Osteoblast (primary cell): ENCODE measurements around the gene DLGAP1. TPM values are rescaled to one million over a fixed set of nuclear protein-coding genes. Genes with fewer than 3 reads are reported as not detected.
A peak's percentile ranks its signal among the peaks of the same experiment; 100 is the strongest.

Source experiments
- DNase-seq: peaks from one replicate; pipeline ENCODE4 v3.0.0; 2011; ENCODE audit warnings: low spot score, mixed read lengths; ENCODE audit not compliant: insufficient read length; ENCODE audit errors: missing footprints
- H2AFZ ChIP-seq: 2 replicates; pipeline ENCODE4 v1.6.0; 2011; ENCODE audit warnings: mild to moderate bottlenecking, low read length
- H3K27ac ChIP-seq: 2 replicates; pipeline ENCODE4 v1.5.1; 2011; ENCODE audit warnings: mild to moderate bottlenecking, low read depth, low read length, moderate library complexity
- H3K27me3 ChIP-seq: 2 replicates; pipeline ENCODE4 v1.6.0; 2012; ENCODE audit warnings: mild to moderate bottlenecking, control low read depth, inconsistent platforms, low read length, moderate library complexity; ENCODE audit not compliant: insufficient read depth
- H3K36me3 ChIP-seq: 2 replicates; pipeline ENCODE4 v1.5.1; 2011; ENCODE audit warnings: mild to moderate bottlenecking, low read length, control low read depth, moderate library complexity; ENCODE audit not compliant: insufficient read depth
- H3K4me1 ChIP-seq: 2 replicates; pipeline ENCODE4 v1.5.1; 2011; ENCODE audit warnings: mild to moderate bottlenecking, low read length, control low read depth, moderate library complexity; ENCODE audit not compliant: insufficient read depth
- H3K4me2 ChIP-seq: 2 replicates; pipeline ENCODE4 v1.6.0; 2011; ENCODE audit warnings: mild to moderate bottlenecking, low read length; ENCODE audit not compliant: insufficient read depth
- H3K4me3 ChIP-seq: fragments of 200-600 bp; sonication (generic); 3 replicates; pipeline ENCODE4 v1.5.1; 2012; ENCODE audit warnings: mild to moderate bottlenecking, low read length, inconsistent platforms; ENCODE audit not compliant: insufficient read depth
- H3K79me2 ChIP-seq: 2 replicates; pipeline ENCODE4 v1.6.0; 2012; ENCODE audit warnings: mild to moderate bottlenecking, low read length, control low read depth, inconsistent platforms; ENCODE audit not compliant: insufficient read depth
- H3K9me3 ChIP-seq: 2 replicates; pipeline ENCODE4 v1.5.1; 2011; ENCODE audit warnings: low read depth, low read length, control low read depth
- H4K20me1 ChIP-seq: 2 replicates; pipeline ENCODE4 v1.6.0; 2012; ENCODE audit warnings: mild to moderate bottlenecking, low read length, control low read depth; ENCODE audit not compliant: insufficient read depth
- total RNA-seq: library from RNA; depleted of rRNA; stranded (reverse); fragments of >200 nt; gene quantifications from 2 replicates; pipeline ENCODE4 v1.2.3, GENCODE V29; 2012
- TF ChIP-seq, protein P1 (sequence below): IDR thresholded peaks from 2 replicates; pipeline ENCODE4 v1.5.1; 2011; ENCODE audit warnings: mild to moderate bottlenecking, low read depth, low read length, moderate library complexity; ENCODE audit errors: extremely low read depth

Gene DLGAP1
- total RNA-seq, 1 donor, result not detected

DNA sequence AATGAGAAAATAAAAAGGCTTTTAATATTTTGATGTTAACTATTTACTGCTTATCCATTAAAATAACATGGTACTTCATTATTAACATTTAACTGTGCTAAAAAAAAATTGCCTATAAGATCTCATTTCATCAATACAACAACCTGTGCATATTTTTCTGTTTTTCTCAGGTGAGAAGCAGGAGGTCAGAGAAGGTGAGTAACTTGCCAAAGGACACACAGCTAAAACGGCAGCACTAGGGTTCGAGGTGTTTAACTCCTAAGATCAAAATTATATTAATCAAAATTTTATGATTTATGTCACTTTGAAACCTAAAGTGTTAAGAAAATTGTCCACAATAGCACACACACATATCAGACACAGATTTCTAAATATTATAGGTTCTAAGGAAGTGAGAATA is 639.1 kb downstream of the DLGAP1 start:
- Histone ChIP-seq H3K27me3 (no peaks in the 10 kb centered on the region), H2AFZ (no peak overlapping the region), H3K79me2 (no peaks in the 10 kb centered on the region), H3K9me3 (no peaks in the 10 kb centered on the region), H3K27ac (peak overlapping the region; percentile 37), H3K36me3 (no peaks in the 10 kb centered on the region), H3K4me2 (no peak overlapping the region), H4K20me1 (no peaks in the 10 kb centered on the region), H3K4me3 (no peak overlapping the region), H3K4me1 (peaks cover 8% of the 10 kb centered on the region)
- DNase-seq, result no peak
- TF ChIP-seq, protein P1, sequence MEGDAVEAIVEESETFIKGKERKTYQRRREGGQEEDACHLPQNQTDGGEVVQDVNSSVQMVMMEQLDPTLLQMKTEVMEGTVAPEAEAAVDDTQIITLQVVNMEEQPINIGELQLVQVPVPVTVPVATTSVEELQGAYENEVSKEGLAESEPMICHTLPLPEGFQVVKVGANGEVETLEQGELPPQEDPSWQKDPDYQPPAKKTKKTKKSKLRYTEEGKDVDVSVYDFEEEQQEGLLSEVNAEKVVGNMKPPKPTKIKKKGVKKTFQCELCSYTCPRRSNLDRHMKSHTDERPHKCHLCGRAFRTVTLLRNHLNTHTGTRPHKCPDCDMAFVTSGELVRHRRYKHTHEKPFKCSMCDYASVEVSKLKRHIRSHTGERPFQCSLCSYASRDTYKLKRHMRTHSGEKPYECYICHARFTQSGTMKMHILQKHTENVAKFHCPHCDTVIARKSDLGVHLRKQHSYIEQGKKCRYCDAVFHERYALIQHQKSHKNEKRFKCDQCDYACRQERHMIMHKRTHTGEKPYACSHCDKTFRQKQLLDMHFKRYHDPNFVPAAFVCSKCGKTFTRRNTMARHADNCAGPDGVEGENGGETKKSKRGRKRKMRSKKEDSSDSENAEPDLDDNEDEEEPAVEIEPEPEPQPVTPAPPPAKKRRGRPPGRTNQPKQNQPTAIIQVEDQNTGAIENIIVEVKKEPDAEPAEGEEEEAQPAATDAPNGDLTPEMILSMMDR, result no peak

DNA sequence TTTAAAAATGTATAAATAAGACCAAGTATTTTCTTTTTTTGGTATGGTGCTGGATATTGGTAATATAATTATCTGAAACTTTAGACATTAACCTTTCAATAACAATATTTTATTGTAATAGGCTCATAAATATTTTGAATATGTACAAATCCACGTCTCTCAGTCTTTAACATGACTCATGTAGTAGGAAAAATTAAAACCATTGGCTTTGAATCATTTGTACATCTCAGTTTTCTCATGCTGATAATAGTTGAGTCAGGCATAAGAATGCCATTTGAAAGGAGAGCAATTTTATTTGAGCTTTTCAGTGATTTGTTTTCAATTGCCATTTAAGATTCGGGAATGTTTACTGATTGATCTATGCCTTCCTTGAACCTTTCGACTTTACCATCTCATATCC is 640.3 kb downstream of the DLGAP1 start:
- Histone ChIP-seq H3K79me2 (no peaks in the 10 kb centered on the region), H4K20me1 (no peaks in the 10 kb centered on the region), H3K27me3 (no peaks in the 10 kb centered on the region), H3K4me3 (no peak overlapping the region), H3K9me3 (no peaks in the 10 kb centered on the region), H3K36me3 (no peaks in the 10 kb centered on the region), H3K4me1 (peaks cover 8% of the 10 kb centered on the region), H3K27ac (no peak overlapping the region), H3K4me2 (no peak overlapping the region), H2AFZ (no peak overlapping the region)
- TF ChIP-seq, protein P1, result no peak
- DNase-seq, result no peak

DNA sequence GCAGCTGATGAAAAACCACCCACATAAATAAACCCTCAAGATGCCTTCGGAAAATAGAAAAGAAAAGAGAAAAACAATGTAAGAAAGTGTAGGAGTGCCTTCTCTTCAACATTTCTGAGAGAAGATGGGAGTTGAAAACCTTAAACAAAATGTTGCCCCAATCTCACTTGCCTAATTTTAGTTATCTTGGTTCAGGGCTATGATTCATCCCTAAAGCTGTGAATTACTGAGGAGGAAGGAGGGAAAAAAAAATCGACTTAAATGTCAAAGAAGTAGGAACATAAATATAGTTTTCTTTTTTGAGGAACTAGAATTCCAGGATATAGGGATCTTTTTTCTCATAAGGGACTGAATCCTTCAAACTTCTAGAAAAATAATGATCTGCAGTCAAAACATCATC is 644.8 kb downstream of the DLGAP1 start:
- H3K9me3 ChIP-seq, result no peaks in the 10 kb centered on the region
- DNase-seq, result no peak
- peaks cover 3% of the 10 kb centered on the region for H3K4me1 ChIP-seq
- no peak overlapping the region for H3K4me3 ChIP-seq
- no peaks in the 10 kb centered on the region for H4K20me1 ChIP-seq
- H3K4me2 ChIP-seq, result no peak overlapping the region
- no peaks in the 10 kb centered on the region for H3K27me3 ChIP-seq
- H3K36me3 ChIP-seq, result no peaks in the 10 kb centered on the region
- no peak overlapping the region for H3K27ac ChIP-seq
- no peak overlapping the region for H2AFZ ChIP-seq
- H3K79me2 ChIP-seq, result no peaks in the 10 kb centered on the region
- TF ChIP-seq, protein P1, result no peak

- no peak overlapping the region for H3K4me3 ChIP-seq
- no peaks in the 10 kb centered on the region for H3K27me3 ChIP-seq
- DNase-seq, result no peak
These were observed 645.9 kb downstream of the DLGAP1 start for GRCh38 chr18:3808985-3809780.

More at GRCh38 chr18:3808985-3809780, 645.9 kb downstream of the DLGAP1 start:
- Histone ChIP-seq H3K9me3 (no peaks in the 10 kb centered on the region), H3K4me2 (no peak overlapping the region), H3K36me3 (no peaks in the 10 kb centered on the region), H4K20me1 (no peaks in the 10 kb centered on the region), H2AFZ (no peak overlapping the region), H3K4me1 (no peaks in the 10 kb centered on the region), H3K27ac (no peak overlapping the region), H3K79me2 (no peaks in the 10 kb centered on the region)
- TF ChIP-seq, protein P1, result no peak
